ENCODE measurements around the gene RARS1. TPM values are rescaled to one million over a fixed set of nuclear protein-coding genes. Genes with fewer than 3 reads are reported as not detected.
A peak's percentile ranks its signal among the peaks of the same experiment; 100 is the strongest.

Gene RARS1
- total RNA-seq, 1 experiment from 2014 or later: 128 TPM

GRCh38 chr5:168525856-168526255 is 39.6 kb downstream of the RARS1 start:
- intact Hi-C loops (cut with micrococcal nuclease; ENCODE audit: unreplicated experiment): no loop called here
- Histone ChIP-seq H3K36me3 (ENCODE audit: control insufficient read depth, insufficient read depth, low read length) (no peaks in the 10 kb centered on the region), H3K4me3 (ENCODE audit: low read depth in 2 of 2, low read length in 2 of 2) (no peak overlapping the region), H3K27ac (ENCODE audit: low read length) (no peak overlapping the region), H3K4me1 (ENCODE audit: control insufficient read depth, insufficient read depth, low read length) (no peaks in the 10 kb centered on the region), H3K9me3 (ENCODE audit: control insufficient read depth, insufficient read depth, low read depth, low read length) (no peaks in the 10 kb centered on the region), H3K27me3 (ENCODE audit: control insufficient read depth, insufficient read depth, low read length) (no peaks in the 10 kb centered on the region)
- POLR2A ChIA-PET: interaction anchor here (0.6 kb wide), 1 partner anchor 14 kb away, joined by 3 read pairs; no protein-coding TSS in a partner anchor
- CTCF ChIA-PET: no interaction called here
- TF ChIP-seq SIN3A (IDR thresholded peaks at IDR 0.05; ENCODE audit: borderline replicate concordance, insufficient read depth, low read depth, low read length) (no peak), POLR2AphosphoS5 (IDR thresholded peaks at IDR 0.05; ENCODE audit: low read depth, low read length) (no peak), CTCF (IDR thresholded peaks at IDR 0.05) (no peak), REST (IDR thresholded peaks at IDR 0.05; ENCODE audit: insufficient read depth in 1 of 2, low read depth in 2 of 2, low read length in 1 of 2) (no peak), TCF7L2 (IDR thresholded peaks at IDR 0.05; ENCODE audit: low read depth, low read length) (no peak)
- in situ Hi-C loops (cut with HindIII; ENCODE audit: low pct_unique_long_range_greater_than_20kb, low sequenced_read_pairs): no loop called here
- no TSS peak for BruUV-seq (replicated peaks)
- ATAC-seq (no peak), DNase-seq (ENCODE audit: low read depth, low spot score) (no peak)

GRCh38 chr5:168527756-168528295 is 41.6 kb downstream of the RARS1 start:
- intact Hi-C loops (cut with micrococcal nuclease; ENCODE audit: unreplicated experiment): no loop called here
- DNase-seq (ENCODE audit: low read depth, low spot score) (no peak), ATAC-seq (no peak)
- Histone ChIP-seq H3K36me3 (ENCODE audit: control insufficient read depth, insufficient read depth, low read length) (no peaks in the 10 kb centered on the region), H3K27ac (ENCODE audit: low read length) (no peak overlapping the region), H3K27me3 (ENCODE audit: control insufficient read depth, insufficient read depth, low read length) (no peaks in the 10 kb centered on the region), H3K4me1 (ENCODE audit: control insufficient read depth, insufficient read depth, low read length) (no peaks in the 10 kb centered on the region), H3K9me3 (ENCODE audit: control insufficient read depth, insufficient read depth, low read depth, low read length) (no peaks in the 10 kb centered on the region), H3K4me3 (ENCODE audit: low read depth in 2 of 2, low read length in 2 of 2) (no peak overlapping the region)
- TF ChIP-seq SIN3A (IDR thresholded peaks at IDR 0.05; ENCODE audit: borderline replicate concordance, insufficient read depth, low read depth, low read length): no peak
- CTCF ChIA-PET: no interaction called here
- no TSS peak for BruUV-seq (replicated peaks)
- POLR2A ChIA-PET: no interaction called here
- in situ Hi-C loops (cut with HindIII; ENCODE audit: low pct_unique_long_range_greater_than_20kb, low sequenced_read_pairs): no loop called here

DNA sequence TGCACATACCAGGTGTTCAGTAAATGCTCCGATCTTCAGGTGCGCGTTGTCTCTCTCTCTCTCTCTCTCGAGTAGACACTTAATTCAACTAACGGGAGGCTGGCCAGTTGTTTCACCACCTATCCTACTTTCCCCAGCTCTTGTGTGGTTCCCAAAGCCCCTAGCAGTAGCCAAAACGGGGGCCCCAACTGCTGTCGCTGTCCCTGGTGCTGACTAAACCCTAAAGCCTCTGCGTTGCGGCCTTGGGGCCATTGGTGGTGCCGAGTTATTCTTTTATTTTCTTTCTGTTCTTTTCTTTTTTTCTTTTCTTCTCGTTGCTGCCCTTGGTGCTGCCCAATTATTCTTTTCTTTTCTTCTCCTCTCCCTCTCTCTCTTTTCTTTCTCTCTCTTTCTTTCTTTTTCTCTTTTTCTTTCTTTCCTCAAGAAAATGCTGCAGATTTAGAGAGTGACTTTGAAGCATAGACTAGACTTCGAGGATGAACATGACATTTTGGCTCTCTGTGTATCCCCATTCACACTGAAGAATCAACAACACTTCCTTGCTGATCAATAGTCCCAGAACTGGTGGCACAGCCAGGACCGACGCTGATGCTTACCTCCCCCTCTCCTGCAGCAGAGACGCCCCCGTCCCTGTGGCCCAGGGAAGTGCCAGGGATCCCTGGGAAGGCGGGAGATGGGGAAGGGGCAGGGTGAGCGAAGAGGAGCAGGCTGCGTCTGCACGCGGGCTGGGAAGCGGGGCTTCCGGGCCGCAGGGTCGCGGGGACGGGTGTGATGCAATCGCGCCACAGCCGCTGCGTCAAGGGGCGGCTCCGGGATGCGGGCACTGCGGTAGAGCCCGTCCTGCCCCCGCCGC is 42.5 kb downstream of the RARS1 start, which contains the start of gene FBLL1:
TSS of gene FBLL1 (plus strand) at position 785 of the 853 bp plus-strand sequence. CDS start 200 bp downstream, outside the sequence.
- peak; percentile 90 to 93 for TF ChIP-seq REST (IDR thresholded peaks at IDR 0.05; ENCODE audit: insufficient read depth in 1 of 2, low read depth in 2 of 2, low read length in 1 of 2)
- TF ChIP-seq SIN3A (IDR thresholded peaks at IDR 0.05; ENCODE audit: borderline replicate concordance, insufficient read depth, low read depth, low read length): no peak
- no peak for TF ChIP-seq CTCF (IDR thresholded peaks at IDR 0.05)
- no peak for TF ChIP-seq TCF7L2 (IDR thresholded peaks at IDR 0.05; ENCODE audit: low read depth, low read length)
- TF ChIP-seq POLR2AphosphoS5 (IDR thresholded peaks at IDR 0.05; ENCODE audit: low read depth, low read length): no peak
- Histone ChIP-seq H3K4me3 (ENCODE audit: low read depth in 2 of 2, low read length in 2 of 2) (peak within 1 kb of the TSS; percentile 42 to 61), H3K9me3 (ENCODE audit: control insufficient read depth, insufficient read depth, low read depth, low read length) (no peaks in the 10 kb centered on the region), H3K4me1 (ENCODE audit: control insufficient read depth, insufficient read depth, low read length) (no peaks in the 10 kb centered on the region), H3K27me3 (ENCODE audit: control insufficient read depth, insufficient read depth, low read length) (no peaks in the 10 kb centered on the region), H3K27ac (ENCODE audit: low read length) (peak within 1 kb of the TSS; percentile 74; the same call in 1 of the 2 replicates), H3K36me3 (ENCODE audit: control insufficient read depth, insufficient read depth, low read length) (no peaks in the 10 kb centered on the region)
- in situ Hi-C loops (cut with HindIII; ENCODE audit: low pct_unique_long_range_greater_than_20kb, low sequenced_read_pairs): no loop called here
- POLR2A ChIA-PET: no interaction called here
- CTCF ChIA-PET: no interaction called here
- no peak for DNase-seq (ENCODE audit: low read depth, low spot score)
- peak; percentile 87 for ATAC-seq
- no TSS peak for BruUV-seq (replicated peaks)
- intact Hi-C loops (cut with micrococcal nuclease; ENCODE audit: unreplicated experiment): no loop called here

Data from Panc1 (cell line).